ENCODE results near the gene MMP10.

GRCh38 chr11:102791271-102792036 is 11.0 kb upstream of the MMP10 start:
- TF ChIP-seq EZH2 (IDR thresholded peaks at IDR 0.05; ENCODE audit: borderline replicate concordance, insufficient read depth, low read depth, low read length, poor library complexity, severe bottlenecking) (no peak), CTCF (IDR thresholded peaks at IDR 0.05) (no peak)

All from B cell (primary cell).